A549 treated with CORT108297 at 1 μM for 4 hours (cell line): Measurements from ENCODE around the gene C13orf46. TPM values are rescaled to one million over a fixed set of nuclear protein-coding genes. Genes with fewer than 3 reads are reported as not detected.

ENCODE experiments used
- total RNA-seq: library from RNA; stranded (reverse); fragments of 200-300 nt; extraction: Qiagen RNA extraction; gene quantifications from 5 replicates; pipeline ENCODE4 v1.2.3, GENCODE V29; 2022

The C13orf46 gene
- 0.08 to 0.20 TPM (median 0.19 TPM) in 5 replicates for total RNA-seq

GRCh38 chr13:113973218-113974164 is at the start of gene C13orf46:
Gene C13orf46, minus strand, starts transcription at chr13:113974076. Its CDS starts 79 bp downstream, at chr13:113973997.

Other genes with a start within 250 kb of the C13orf46 start
- gene TMEM255B, start 214.8 kb downstream of the C13orf46 start, total RNA-seq: 0.55 to 1.0 TPM (median 0.65 TPM) in 5 replicates
- gene GAS6, start 110.0 kb downstream of the C13orf46 start, total RNA-seq: 5.8 to 9.2 TPM (median 8.7 TPM) in 5 replicates
- 10.1 to 14.3 TPM (median 12.8 TPM) in 5 replicates for gene RASA3, start 158.5 kb upstream of the C13orf46 start, total RNA-seq
- 0.18 TPM in 1 of 5 replicates, not detected in the others for gene CFAP97D2, start 205.2 kb upstream of the C13orf46 start, total RNA-seq